ENCODE results near the gene LBX1. TPM values are rescaled to one million over a fixed set of nuclear protein-coding genes. Genes with fewer than 3 reads are reported as not detected.

Gene LBX1
- total RNA-seq, 2 experiments from 2014 or later: not detected

DNA sequence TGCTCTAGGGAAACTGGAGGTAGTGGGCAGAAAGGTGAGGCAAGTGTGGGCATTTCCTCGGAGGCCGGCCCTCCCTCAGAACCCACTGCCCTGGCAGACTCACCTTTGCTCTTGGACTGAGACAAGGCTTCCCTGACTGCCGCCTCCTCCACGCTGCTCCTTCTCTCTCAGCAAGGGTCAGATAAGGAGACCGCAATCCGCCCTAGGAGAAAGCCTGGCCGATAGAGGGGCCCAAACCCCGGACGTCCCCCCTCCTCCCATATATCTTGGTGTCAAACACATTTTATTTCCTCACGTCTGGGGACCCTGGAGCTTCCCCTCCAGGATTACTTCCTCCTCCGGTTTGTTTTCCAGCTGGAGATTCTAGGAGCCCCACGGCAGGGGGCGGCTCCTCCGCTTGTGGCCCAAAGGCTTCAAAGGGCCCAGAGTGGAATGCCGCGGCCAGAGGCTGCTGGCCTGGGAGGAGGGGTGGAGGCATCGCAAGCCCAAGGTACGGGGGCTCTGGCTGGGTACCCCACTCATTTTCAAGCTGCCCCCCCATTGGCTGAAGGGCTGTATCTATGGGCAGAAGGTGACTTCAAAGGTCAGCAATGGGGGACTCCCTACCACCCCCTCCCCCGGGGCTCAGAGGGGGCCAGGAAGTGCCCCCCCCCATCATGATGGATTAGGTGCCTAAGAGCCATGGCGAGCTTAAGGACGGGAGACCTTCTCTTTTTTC is 31.7 kb upstream of the LBX1 start:
- no peak overlapping the region for H3K4me3 Mint-ChIP-seq

DNA sequence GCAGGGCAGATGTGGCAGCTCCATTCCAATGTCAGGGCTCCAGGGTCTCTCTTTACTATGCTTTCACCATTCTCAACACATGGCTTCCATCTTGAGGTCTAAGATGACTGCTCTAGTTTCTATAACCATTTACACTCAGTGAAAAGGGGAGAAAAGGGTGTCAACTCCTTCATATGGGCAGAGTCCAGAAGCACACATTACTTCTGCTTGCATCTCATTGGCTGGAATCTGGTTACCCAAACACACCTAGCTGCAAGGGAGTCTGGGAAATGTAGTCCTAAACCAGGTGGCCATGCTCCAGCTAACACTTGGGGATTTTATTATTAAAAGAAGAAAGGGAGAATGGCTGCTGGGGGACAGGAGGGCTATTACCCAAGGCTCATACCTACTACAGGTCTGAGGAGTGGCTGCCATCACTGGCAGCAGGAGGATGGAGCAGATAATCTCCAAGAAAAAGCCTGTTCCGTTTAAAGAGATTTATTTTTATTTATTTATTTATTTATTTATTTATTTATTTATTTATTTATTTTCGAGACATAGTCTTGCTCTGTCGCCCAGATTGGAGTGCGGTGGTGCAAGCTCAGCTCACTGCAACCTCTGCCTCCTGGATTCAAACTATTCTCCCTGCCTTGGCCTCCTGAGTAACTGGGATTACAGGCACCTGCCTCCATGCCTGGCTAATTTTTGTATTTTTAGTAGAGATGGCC is 29.1 kb upstream of the LBX1 start:
- Mint-ChIP-seq H3K9me3 (peaks cover 3% of the 10 kb centered on the region), H3K4me1 (ENCODE audit: low read depth) (no peaks in the 10 kb centered on the region), H3K27me3 (ENCODE audit: low read depth) (peaks cover 29% of the 10 kb centered on the region), H3K27ac (no peak overlapping the region), H3K36me3 (ENCODE audit: low read depth) (no peaks in the 10 kb centered on the region), H3K4me3 (no peak overlapping the region)
- DNase-seq: no peak
- intact Hi-C loops (cut with micrococcal nuclease): no loop called here
- CTCF ChIA-PET: interaction anchor here (0.8 kb wide), 1 partner anchor 311 kb away, joined by 3 read pairs; no protein-coding TSS in a partner anchor

More for the DNA sequence above, 31.7 kb upstream of the LBX1 start:
- intact Hi-C loops (cut with micrococcal nuclease): no loop called here
- peaks cover 3% of the 10 kb centered on the region for H3K9me3 Mint-ChIP-seq
- H3K4me1 Mint-ChIP-seq (ENCODE audit: low read depth): no peaks in the 10 kb centered on the region
- H3K36me3 Mint-ChIP-seq (ENCODE audit: low read depth): no peaks in the 10 kb centered on the region
- CTCF ChIA-PET: interaction anchor here (1.2 kb wide), 2 partner anchors 46 to 590 kb away, joined by 3 read pairs; no protein-coding TSS in a partner anchor
- DNase-seq: no peak
- H3K27ac Mint-ChIP-seq: no peak overlapping the region
- H3K27me3 Mint-ChIP-seq (ENCODE audit: low read depth): peaks cover 34% of the 10 kb centered on the region

DNA sequence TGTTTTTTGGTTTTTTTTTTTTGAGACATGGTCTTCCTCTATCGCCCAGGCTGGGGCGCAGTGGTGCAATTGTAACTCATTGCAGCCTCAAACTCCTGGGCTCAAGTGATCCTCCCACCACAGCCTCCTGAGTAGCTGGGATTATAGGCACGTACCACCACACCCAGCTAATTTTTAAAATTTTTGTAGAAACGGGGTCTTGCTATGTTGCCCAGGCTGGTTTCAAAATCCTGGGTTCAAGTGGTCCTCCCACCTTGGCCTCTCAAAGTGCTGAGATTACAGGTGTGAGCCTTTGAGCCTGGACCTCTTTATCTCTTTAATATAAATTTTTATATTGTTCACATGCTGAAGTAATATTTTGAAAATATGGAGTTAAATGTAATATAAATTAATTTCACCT is 28.2 kb upstream of the LBX1 start:
- DNase-seq: no peak
- H3K4me1 Mint-ChIP-seq (ENCODE audit: low read depth): no peaks in the 10 kb centered on the region
- no peak overlapping the region for H3K27ac Mint-ChIP-seq
- no peaks in the 10 kb centered on the region for H3K36me3 Mint-ChIP-seq (ENCODE audit: low read depth)
- no peak overlapping the region for H3K4me3 Mint-ChIP-seq
- H3K27me3 Mint-ChIP-seq (ENCODE audit: low read depth): peaks cover 21% of the 10 kb centered on the region
- intact Hi-C loops (cut with micrococcal nuclease): no loop called here
- CTCF ChIA-PET: interaction anchor here (0.6 to 1.1 kb wide), 3 partner anchors 17 to 312 kb away, joined by 3 to 5 read pairs (median 3); no protein-coding TSS in a partner anchor
- H3K9me3 Mint-ChIP-seq: peaks cover 3% of the 10 kb centered on the region

DNA sequence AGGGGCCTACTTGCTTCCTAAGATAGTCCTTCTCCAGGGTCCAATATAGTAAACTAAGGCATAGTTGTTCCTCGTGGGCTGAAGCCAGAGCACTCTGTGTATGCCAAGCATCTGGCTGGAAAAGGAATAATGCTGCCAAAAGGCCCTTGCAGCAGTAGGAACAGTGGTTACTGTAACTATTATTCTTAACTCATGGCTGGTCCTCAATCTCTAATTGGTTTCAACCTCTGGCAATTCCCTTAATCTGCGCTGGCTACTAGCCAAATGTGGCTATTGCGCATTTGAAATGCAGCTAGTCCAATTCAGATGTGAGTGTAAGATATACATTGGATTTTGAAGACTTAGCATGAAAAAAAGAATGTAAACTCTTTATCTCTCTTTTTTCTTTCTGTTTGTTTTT is 27.8 kb upstream of the LBX1 start:
- no peak for DNase-seq
- CTCF ChIA-PET: interaction anchor here (0.6 to 1.1 kb wide), 3 partner anchors 17 to 252 kb away, joined by 3 to 5 read pairs (median 3); no protein-coding TSS in a partner anchor
- no peak overlapping the region for H3K27ac Mint-ChIP-seq
- H3K4me3 Mint-ChIP-seq: no peak overlapping the region
- peaks cover 17% of the 10 kb centered on the region for H3K27me3 Mint-ChIP-seq (ENCODE audit: low read depth)
- intact Hi-C loops (cut with micrococcal nuclease): no loop called here
- H3K9me3 Mint-ChIP-seq: peaks cover 3% of the 10 kb centered on the region
- no peaks in the 10 kb centered on the region for H3K36me3 Mint-ChIP-seq (ENCODE audit: low read depth)
- no peaks in the 10 kb centered on the region for H3K4me1 Mint-ChIP-seq (ENCODE audit: low read depth)

DNA sequence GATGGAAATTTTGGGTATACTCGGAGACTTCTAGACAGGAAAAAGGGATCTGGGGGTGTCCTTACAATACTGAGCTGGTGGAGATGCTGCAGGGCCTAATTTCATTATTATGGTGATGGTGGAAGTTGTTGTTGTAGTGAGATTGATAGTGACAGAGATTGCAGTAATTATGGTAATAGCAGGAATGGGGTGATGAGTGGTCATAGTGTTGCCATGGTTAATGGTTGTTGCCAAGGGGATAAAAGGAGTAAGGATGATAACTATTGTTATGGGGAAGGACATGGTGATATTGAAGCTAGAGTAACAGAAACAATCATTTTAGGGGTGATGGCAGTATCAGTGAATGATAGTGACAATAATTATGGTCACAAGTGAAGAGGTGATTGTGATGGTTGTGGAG is 27.1 kb upstream of the LBX1 start:
- H3K4me1 Mint-ChIP-seq (ENCODE audit: low read depth): no peaks in the 10 kb centered on the region
- no peak overlapping the region for H3K27ac Mint-ChIP-seq
- peaks cover 3% of the 10 kb centered on the region for H3K9me3 Mint-ChIP-seq
- peaks cover 12% of the 10 kb centered on the region for H3K27me3 Mint-ChIP-seq (ENCODE audit: low read depth)
- no peaks in the 10 kb centered on the region for H3K36me3 Mint-ChIP-seq (ENCODE audit: low read depth)
- intact Hi-C loops (cut with micrococcal nuclease): no loop called here
- CTCF ChIA-PET: interaction anchor here (1.1 kb wide), 1 partner anchor 187 kb away, joined by 3 read pairs; no protein-coding TSS in a partner anchor
- no peak for DNase-seq
- H3K4me3 Mint-ChIP-seq: no peak overlapping the region

DNA sequence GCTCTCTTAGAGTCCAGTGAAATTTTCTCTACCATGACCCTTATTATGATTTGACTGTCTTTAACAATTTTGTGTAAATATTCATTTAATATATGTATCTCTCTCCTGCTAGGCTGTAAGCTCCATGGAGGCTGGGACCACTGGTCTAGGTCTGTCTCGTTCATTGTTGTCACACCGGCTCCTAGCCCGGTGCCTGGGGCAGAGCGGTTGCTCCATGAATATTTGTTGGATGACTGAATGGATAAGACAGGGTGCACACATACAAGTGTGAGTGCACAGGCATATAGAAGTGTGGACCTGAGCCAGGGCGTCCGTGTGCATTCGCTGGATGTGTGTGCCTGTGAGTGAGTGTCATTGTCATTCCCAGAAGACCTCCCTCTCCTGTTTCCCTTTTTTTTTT is 20.9 kb upstream of the LBX1 start:
- Mint-ChIP-seq H3K4me1 (ENCODE audit: low read depth) (no peaks in the 10 kb centered on the region), H3K36me3 (ENCODE audit: low read depth) (no peaks in the 10 kb centered on the region), H3K9me3 (no peaks in the 10 kb centered on the region), H3K27ac (no peak overlapping the region), H3K27me3 (ENCODE audit: low read depth) (peaks cover 16% of the 10 kb centered on the region), H3K4me3 (no peak overlapping the region)
- intact Hi-C loops (cut with micrococcal nuclease): no loop called here
- CTCF ChIA-PET: interaction anchor here (1.9 kb wide), 1 partner anchor 11 kb away, joined by 9 read pairs; no protein-coding TSS in a partner anchor
- no peak for DNase-seq

DNA sequence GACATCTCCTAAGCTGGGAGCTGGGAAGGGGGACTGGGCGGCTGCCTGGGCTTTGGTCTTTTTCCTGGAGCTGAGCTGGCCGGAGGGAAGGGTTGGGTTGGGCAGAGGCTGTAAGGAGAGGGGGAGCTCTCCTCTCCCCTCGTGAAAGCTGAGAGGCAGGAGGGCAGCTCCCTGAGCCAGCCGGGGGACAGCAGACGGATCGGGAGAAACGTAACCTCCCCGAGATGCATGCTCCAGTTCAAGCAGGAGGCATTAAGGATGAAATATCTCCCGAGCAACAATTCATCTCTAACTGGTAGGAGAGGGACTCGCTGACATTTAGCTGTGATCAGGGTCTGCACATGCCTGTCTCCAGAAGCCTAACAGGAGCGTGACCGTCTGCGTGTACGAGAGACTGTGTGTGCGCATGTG is 19.9 kb upstream of the LBX1 start:
- H3K4me3 Mint-ChIP-seq: no peak overlapping the region
- no peak for DNase-seq
- CTCF ChIA-PET: interaction anchor here (0.7 to 1.4 kb wide), 3 partner anchors 9 to 23 kb away, joined by 3 to 5 read pairs (median 4); no protein-coding TSS in a partner anchor
- H3K27ac Mint-ChIP-seq: no peak overlapping the region
- H3K27me3 Mint-ChIP-seq (ENCODE audit: low read depth): peaks cover 24% of the 10 kb centered on the region
- no peaks in the 10 kb centered on the region for H3K9me3 Mint-ChIP-seq
- intact Hi-C loops (cut with micrococcal nuclease): no loop called here
- no peaks in the 10 kb centered on the region for H3K36me3 Mint-ChIP-seq (ENCODE audit: low read depth)
- H3K4me1 Mint-ChIP-seq (ENCODE audit: low read depth): no peaks in the 10 kb centered on the region

DNA sequence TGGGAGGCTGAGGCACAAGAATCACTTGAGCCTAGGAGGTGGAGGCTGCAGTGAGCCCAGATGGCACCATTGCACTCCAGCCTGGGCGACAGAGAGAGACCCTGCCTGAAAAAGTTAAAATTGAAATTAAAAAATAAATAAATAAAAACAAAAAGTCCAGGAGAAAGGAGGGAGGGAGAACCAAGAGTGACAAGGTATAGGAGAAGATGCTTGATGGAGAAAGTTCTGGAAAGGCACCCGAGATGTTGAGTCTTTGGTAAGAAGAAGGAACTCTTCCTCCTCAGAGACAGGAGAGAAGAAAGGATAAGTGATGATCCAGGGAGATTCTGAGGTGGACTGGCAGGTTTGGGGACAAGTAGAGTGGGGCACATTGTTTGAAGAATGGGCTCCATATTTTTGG is 17.4 kb upstream of the LBX1 start:
- CTCF ChIA-PET: no interaction called here
- Mint-ChIP-seq H3K9me3 (no peaks in the 10 kb centered on the region), H3K4me1 (ENCODE audit: low read depth) (no peaks in the 10 kb centered on the region), H3K27ac (no peak overlapping the region), H3K27me3 (ENCODE audit: low read depth) (peaks cover 36% of the 10 kb centered on the region), H3K4me3 (no peak overlapping the region), H3K36me3 (ENCODE audit: low read depth) (no peaks in the 10 kb centered on the region)
- intact Hi-C loops (cut with micrococcal nuclease): no loop called here
- DNase-seq: no peak

DNA sequence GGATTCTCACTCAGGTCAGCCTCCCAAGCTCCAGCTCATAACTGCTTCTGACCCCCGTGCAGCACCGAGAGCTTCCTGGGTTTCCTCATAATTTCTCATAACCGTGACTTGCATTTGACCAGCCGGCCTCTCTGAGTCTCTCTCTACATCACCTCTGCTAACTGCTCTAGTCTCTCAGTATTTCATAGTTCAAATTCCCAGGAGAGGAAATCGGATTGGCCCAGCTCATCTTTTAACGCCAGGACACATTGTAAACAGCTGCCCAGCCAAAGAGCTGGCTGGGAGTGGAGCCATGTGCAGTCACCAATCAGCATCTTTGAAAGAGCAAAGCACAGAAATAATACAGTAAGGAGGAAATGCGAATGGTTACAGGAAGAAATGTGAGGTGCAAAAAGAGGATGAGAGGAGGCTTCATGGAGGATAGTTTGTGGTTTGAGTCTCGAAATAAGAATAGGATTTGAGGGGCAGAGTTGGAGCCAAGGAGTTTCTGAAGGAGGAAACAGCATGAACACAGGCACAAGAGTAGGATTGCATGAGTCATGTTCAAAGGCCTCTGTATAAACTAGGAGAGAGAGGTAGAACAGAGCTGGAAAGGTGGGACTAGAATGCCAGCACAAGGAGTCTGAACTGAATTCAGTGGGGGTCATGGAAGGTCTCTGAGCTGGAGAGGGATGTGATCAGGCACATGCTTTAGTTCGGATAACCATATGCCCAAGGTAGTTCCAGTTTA is 15.2 kb upstream of the LBX1 start:
- no peaks in the 10 kb centered on the region for H3K36me3 Mint-ChIP-seq (ENCODE audit: low read depth)
- H3K27me3 Mint-ChIP-seq (ENCODE audit: low read depth): peaks cover 48% of the 10 kb centered on the region
- DNase-seq: no peak
- no peaks in the 10 kb centered on the region for H3K4me1 Mint-ChIP-seq (ENCODE audit: low read depth)
- H3K4me3 Mint-ChIP-seq: no peak overlapping the region
- intact Hi-C loops (cut with micrococcal nuclease): no loop called here
- H3K9me3 Mint-ChIP-seq: no peaks in the 10 kb centered on the region
- CTCF ChIA-PET: interaction anchor here (1.1 to 8.8 kb wide), 2 partner anchors 29 kb away, joined by 3 to 75 read pairs; no protein-coding TSS in a partner anchor
- no peak overlapping the region for H3K27ac Mint-ChIP-seq

DNA sequence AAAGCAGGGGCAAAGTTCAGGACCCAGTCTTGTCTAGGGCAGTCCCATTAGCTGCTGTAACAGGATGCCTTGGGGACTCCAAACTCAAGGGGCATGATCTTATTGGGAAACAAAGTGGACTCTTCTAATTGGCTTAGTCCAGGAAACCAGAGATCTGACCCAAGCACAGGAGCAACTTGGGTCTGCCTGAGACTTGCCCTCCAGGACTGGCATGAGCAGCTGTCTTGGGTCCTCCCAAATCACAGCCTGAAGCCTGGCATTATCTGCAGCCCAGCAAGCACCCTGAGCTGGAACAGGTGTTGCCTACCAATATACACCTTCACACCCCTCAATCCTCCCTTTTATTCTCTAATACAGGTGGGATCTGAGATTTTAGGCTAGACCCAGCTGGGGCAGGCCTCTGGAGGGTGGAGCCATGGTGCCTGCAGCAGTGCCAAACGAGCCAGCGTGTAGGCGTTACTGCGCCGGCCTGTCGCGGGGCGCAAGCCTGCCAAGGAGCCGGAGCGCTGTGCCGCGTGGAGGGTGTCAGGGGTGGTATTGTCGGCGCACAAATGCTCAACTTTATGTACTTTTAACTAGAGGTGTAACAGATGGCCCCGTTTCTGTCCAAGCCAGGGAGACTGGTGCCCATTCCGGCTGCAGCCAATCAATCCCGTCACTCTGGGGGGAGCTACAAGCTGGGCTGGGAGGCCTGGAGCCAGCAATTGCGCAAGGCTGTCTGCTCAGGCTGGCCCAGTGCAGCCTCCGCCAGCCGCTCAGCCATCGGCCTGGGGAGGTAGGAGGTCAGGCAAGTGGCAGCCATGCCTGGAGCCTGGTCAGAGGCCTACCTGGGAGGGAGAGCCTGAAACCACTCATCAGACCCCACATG is 12.8 kb upstream of the LBX1 start:
- Mint-ChIP-seq H3K27ac (no peak overlapping the region), H3K36me3 (ENCODE audit: low read depth) (no peaks in the 10 kb centered on the region), H3K4me1 (ENCODE audit: low read depth) (peaks cover 9% of the 10 kb centered on the region), H3K27me3 (ENCODE audit: low read depth) (peaks cover 65% of the 10 kb centered on the region), H3K9me3 (no peaks in the 10 kb centered on the region), H3K4me3 (no peak overlapping the region)
- intact Hi-C loops (cut with micrococcal nuclease): no loop called here
- no peak for DNase-seq
- CTCF ChIA-PET: interaction anchor here (0.9 to 8.8 kb wide), 3 partner anchors 27 to 100 kb away, joined by 3 to 75 read pairs (median 9); no protein-coding TSS in a partner anchor

DNA sequence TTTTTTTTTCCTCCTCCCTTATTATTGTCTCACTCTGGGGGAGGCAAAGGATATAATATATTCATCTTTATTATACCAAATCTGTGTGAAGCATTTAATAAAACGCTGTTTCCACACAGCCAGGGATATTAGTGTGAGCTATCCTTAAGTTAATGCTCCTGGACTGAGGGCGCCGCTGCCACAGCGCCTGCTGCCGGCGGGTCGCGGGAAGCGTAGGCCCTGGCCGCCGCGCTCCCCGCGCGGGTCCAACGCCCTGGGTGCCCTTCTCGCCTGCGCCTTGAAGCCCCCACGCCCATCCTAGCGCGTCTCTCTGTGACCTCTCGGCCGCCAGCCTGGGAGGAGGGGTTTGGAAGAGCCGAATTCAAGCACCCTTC is 9.5 kb upstream of the LBX1 start:
- CTCF ChIA-PET: interaction anchor here (0.6 to 8.8 kb wide), 15 partner anchors 10 to 495 kb away, joined by 3 to 75 read pairs (median 4); no protein-coding TSS in a partner anchor

More for the DNA sequence above, 9.5 kb upstream of the LBX1 start:
- intact Hi-C loops (cut with micrococcal nuclease): loop anchor here (1.0 kb wide), 1 partner anchor 24 kb away; no protein-coding TSS in a partner anchor
- peaks cover 15% of the 10 kb centered on the region for H3K4me1 Mint-ChIP-seq (ENCODE audit: low read depth)
- no peak overlapping the region for H3K27ac Mint-ChIP-seq
- no peaks in the 10 kb centered on the region for H3K36me3 Mint-ChIP-seq (ENCODE audit: low read depth)
- DNase-seq: peak; percentile 41
- no peaks in the 10 kb centered on the region for H3K9me3 Mint-ChIP-seq
- H3K27me3 Mint-ChIP-seq (ENCODE audit: low read depth): peaks cover 72% of the 10 kb centered on the region
- H3K4me3 Mint-ChIP-seq: no peak overlapping the region

All from activated naive CD4-positive, alpha-beta T cell treated with anti-CD3 and anti-CD28 coated beads for 36 hours (primary cell).